HepG2 (cell line): ENCODE results near the gene HSD11B1. TPM values are rescaled to one million over a fixed set of nuclear protein-coding genes. Genes with fewer than 3 reads are reported as not detected.
A peak's percentile ranks its signal among the peaks of the same experiment; 100 is the strongest.

Experiments used
- GPN1 ChIP-seq: sonication (generic); formaldehyde crosslinking; IDR thresholded peaks from 2 replicates; pipeline ENCODE4 v1.5.1; 2020; ENCODE audit warnings: missing genetic modification reagents, borderline replicate concordance
- HOXA7 ChIP-seq: sonication (generic); formaldehyde crosslinking; IDR thresholded peaks from 2 replicates; pipeline ENCODE4 v1.8.1; 2022; ENCODE audit warnings: mild to moderate bottlenecking, missing genetic modification reagents, moderate library complexity
- KAT8 ChIP-seq: IDR thresholded peaks from 2 replicates; pipeline ENCODE4 v1.6.1; 2016; ENCODE audit warnings: missing genetic modification reagents, missing compliant biosample characterization
- MEF2D ChIP-seq: sonication (generic); formaldehyde crosslinking; IDR thresholded peaks from 2 replicates; pipeline ENCODE4 v1.5.1; 2020; ENCODE audit warnings: mild to moderate bottlenecking, missing genetic modification reagents
- MTA1 ChIP-seq: sonication (generic); formaldehyde crosslinking; IDR thresholded peaks from 2 replicates; pipeline ENCODE4 v1.4.0; 2020; ENCODE audit warnings: missing genetic modification reagents, mild to moderate bottlenecking, borderline replicate concordance
- PBX2 ChIP-seq: IDR thresholded peaks from 2 replicates; pipeline ENCODE4 v1.6.1; 2016; ENCODE audit warnings: control low read depth
- PTBP1 ChIP-seq: fragments of 200-400 bp; formaldehyde crosslinking; IDR thresholded peaks from 2 replicates; pipeline ENCODE4 v1.6.1; 2018; ENCODE audit warnings: low read length, low read depth; ENCODE audit not compliant: poor library complexity, severe bottlenecking
- SATB2 ChIP-seq: sonication (generic); formaldehyde crosslinking; IDR thresholded peaks from 2 replicates; pipeline ENCODE4 v1.5.0; 2020; ENCODE audit warnings: missing genetic modification reagents
- SIN3B ChIP-seq: fragments of 150-350 bp; IDR thresholded peaks from 2 replicates; pipeline ENCODE4 v1.6.1; 2014; ENCODE audit warnings: low read length
- TCF7L2 ChIP-seq: IDR thresholded peaks from 2 replicates; pipeline ENCODE4 v1.6.1; 2011; ENCODE audit warnings: mild to moderate bottlenecking, low read depth, low read length, moderate library complexity
- ZBTB3 ChIP-seq: sonication (generic); formaldehyde crosslinking; IDR thresholded peaks from 2 replicates; pipeline ENCODE4 v1.4.0; 2020; ENCODE audit warnings: low read depth, mild to moderate bottlenecking, moderate library complexity, missing genetic modification reagents, borderline replicate concordance
- ZKSCAN5 ChIP-seq: sonication (generic); formaldehyde crosslinking; IDR thresholded peaks from 2 replicates; pipeline ENCODE4 v1.5.1; 2020; ENCODE audit warnings: mild to moderate bottlenecking, missing genetic modification reagents
- ZNF382 ChIP-seq: sonication (generic); formaldehyde crosslinking; IDR thresholded peaks from 2 replicates; pipeline ENCODE4 v1.5.0; 2020; ENCODE audit warnings: missing genetic modification reagents, mild to moderate bottlenecking, borderline replicate concordance
- ZNF501 ChIP-seq: sonication (generic); formaldehyde crosslinking; IDR thresholded peaks from 2 replicates; pipeline ENCODE4 v1.5.1; 2020; ENCODE audit warnings: mild to moderate bottlenecking, moderate library complexity, missing genetic modification reagents
- ZNF605 ChIP-seq: sonication (generic); formaldehyde crosslinking; IDR thresholded peaks from 2 replicates; pipeline ENCODE4 v1.8.0; 2022; ENCODE audit warnings: mild to moderate bottlenecking, missing genetic modification reagents
- ZNF75D ChIP-seq: sonication (generic); formaldehyde crosslinking; IDR thresholded peaks from 2 replicates; pipeline ENCODE4 v1.8.1; 2023; ENCODE audit warnings: missing genetic modification reagents, mild to moderate bottlenecking, borderline replicate concordance
- polyA plus RNA-seq, 8 experiments: library from polyadenylated mRNA; depleted of rRNA in 3 of 8; stranded (reverse) in 7 of 8; unstranded in 1 of 8; fragments of >200 nt; fragmentation: Illumina TruSeq in 4 of 8; extraction: Trizol in 4 of 8; gene quantifications; 2 replicates each; pipeline versions ENCODE4 v1.2.1 to v1.2.3, GENCODE V29; 2011 to 2016; ENCODE audit warnings: low read depth in 4 of 8, missing spikeins in 1 of 8, mixed read lengths in 1 of 8; ENCODE audit not compliant: insufficient read depth in 1 of 8
- total RNA-seq, 5 experiments: library from RNA; depleted of rRNA; stranded (reverse); fragments of >200 nt; fragmentation: Illumina TruSeq; extraction: Trizol; gene quantifications; 2 replicates each; pipeline ENCODE4 v1.2.3, GENCODE V29; 2016; ENCODE audit warnings: low read depth in 1 of 5
- TF ChIP-seq, protein P1 (sequence below): sonication (generic); formaldehyde crosslinking; IDR thresholded peaks from 2 replicates; pipeline ENCODE4 v1.4.0; 2020; ENCODE audit warnings: mild to moderate bottlenecking, missing genetic modification reagents
- TF ChIP-seq, protein P2 (sequence below): sonication (generic); formaldehyde crosslinking; IDR thresholded peaks from 2 replicates; pipeline ENCODE4 v1.5.1; 2020; ENCODE audit warnings: mild to moderate bottlenecking, missing genetic modification reagents
- TF ChIP-seq, protein P3 (sequence below): sonication (generic); formaldehyde crosslinking; IDR thresholded peaks from 2 replicates; pipeline ENCODE4 v1.5.1; 2020; ENCODE audit warnings: mild to moderate bottlenecking, moderate library complexity, missing genetic modification reagents

The HSD11B1 gene
- total and polyA plus RNA-seq, 2 of the 13 experiments (the other 11 are each of a cell fraction or from before 2014, with no cell fraction given): not detected

- TF ChIP-seq, protein P1, sequence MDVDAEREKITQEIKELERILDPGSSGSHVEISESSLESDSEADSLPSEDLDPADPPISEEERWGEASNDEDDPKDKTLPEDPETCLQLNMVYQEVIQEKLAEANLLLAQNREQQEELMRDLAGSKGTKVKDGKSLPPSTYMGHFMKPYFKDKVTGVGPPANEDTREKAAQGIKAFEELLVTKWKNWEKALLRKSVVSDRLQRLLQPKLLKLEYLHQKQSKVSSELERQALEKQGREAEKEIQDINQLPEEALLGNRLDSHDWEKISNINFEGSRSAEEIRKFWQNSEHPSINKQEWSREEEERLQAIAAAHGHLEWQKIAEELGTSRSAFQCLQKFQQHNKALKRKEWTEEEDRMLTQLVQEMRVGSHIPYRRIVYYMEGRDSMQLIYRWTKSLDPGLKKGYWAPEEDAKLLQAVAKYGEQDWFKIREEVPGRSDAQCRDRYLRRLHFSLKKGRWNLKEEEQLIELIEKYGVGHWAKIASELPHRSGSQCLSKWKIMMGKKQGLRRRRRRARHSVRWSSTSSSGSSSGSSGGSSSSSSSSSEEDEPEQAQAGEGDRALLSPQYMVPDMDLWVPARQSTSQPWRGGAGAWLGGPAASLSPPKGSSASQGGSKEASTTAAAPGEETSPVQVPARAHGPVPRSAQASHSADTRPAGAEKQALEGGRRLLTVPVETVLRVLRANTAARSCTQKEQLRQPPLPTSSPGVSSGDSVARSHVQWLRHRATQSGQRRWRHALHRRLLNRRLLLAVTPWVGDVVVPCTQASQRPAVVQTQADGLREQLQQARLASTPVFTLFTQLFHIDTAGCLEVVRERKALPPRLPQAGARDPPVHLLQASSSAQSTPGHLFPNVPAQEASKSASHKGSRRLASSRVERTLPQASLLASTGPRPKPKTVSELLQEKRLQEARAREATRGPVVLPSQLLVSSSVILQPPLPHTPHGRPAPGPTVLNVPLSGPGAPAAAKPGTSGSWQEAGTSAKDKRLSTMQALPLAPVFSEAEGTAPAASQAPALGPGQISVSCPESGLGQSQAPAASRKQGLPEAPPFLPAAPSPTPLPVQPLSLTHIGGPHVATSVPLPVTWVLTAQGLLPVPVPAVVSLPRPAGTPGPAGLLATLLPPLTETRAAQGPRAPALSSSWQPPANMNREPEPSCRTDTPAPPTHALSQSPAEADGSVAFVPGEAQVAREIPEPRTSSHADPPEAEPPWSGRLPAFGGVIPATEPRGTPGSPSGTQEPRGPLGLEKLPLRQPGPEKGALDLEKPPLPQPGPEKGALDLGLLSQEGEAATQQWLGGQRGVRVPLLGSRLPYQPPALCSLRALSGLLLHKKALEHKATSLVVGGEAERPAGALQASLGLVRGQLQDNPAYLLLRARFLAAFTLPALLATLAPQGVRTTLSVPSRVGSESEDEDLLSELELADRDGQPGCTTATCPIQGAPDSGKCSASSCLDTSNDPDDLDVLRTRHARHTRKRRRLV (CRISPR knock-in tag): no peak
- TF ChIP-seq SATB2: no peak
- peak; percentile 84; the same call in 1 of the 2 replicates for TF ChIP-seq ZNF501 (CRISPR knock-in tag)
- 0 out of 2 replicates have a peak, but pooled peaks have one; percentile 27 for TF ChIP-seq MEF2D (CRISPR knock-in tag)
- no peak for TF ChIP-seq SIN3B
- TF ChIP-seq MTA1: peak; percentile 76; the same call in 1 of the 2 replicates
- no peak for TF ChIP-seq TCF7L2
- TF ChIP-seq ZKSCAN5 (CRISPR knock-in tag): no peak
- no peak for TF ChIP-seq HOXA7 (CRISPR knock-in tag)
- TF ChIP-seq, protein P2, sequence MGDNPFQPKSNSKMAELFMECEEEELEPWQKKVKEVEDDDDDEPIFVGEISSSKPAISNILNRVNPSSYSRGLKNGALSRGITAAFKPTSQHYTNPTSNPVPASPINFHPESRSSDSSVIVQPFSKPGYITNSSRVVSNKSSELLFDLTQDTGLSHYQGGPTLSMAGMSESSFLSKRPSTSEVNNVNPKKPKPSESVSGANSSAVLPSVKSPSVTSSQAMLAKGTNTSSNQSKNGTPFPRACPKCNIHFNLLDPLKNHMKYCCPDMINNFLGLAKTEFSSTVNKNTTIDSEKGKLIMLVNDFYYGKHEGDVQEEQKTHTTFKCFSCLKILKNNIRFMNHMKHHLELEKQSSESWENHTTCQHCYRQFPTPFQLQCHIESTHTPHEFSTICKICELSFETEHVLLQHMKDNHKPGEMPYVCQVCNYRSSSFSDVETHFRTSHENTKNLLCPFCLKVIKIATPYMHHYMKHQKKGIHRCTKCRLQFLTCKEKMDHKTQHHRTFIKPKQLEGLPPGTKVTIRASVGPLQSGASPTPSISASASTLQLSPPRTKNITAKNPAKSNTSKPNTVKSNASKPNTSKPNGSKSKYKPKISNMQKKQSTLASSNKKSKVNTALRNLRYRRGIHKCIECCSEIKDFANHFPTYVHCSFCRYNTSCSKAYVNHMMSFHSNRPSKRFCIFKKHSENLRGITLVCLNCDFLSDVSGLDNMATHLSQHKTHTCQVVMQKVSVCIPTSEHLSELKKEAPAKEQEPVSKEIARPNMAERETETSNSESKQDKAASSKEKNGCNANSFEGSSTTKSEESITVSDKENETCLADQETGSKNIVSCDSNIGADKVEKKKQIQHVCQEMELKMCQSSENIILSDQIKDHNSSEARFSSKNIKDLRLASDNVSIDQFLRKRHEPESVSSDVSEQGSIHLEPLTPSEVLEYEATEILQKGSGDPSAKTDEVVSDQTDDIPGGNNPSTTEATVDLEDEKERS (CRISPR knock-in tag): no peak
- no peak for TF ChIP-seq ZNF75D (CRISPR knock-in tag)
- no peak for TF ChIP-seq PBX2 (CRISPR knock-in tag)
- TF ChIP-seq, protein P3, sequence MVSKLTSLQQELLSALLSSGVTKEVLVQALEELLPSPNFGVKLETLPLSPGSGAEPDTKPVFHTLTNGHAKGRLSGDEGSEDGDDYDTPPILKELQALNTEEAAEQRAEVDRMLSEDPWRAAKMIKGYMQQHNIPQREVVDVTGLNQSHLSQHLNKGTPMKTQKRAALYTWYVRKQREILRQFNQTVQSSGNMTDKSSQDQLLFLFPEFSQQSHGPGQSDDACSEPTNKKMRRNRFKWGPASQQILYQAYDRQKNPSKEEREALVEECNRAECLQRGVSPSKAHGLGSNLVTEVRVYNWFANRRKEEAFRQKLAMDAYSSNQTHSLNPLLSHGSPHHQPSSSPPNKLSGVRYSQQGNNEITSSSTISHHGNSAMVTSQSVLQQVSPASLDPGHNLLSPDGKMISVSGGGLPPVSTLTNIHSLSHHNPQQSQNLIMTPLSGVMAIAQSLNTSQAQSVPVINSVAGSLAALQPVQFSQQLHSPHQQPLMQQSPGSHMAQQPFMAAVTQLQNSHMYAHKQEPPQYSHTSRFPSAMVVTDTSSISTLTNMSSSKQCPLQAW (CRISPR knock-in tag): peak; percentile 83
- peak; percentile 73 for TF ChIP-seq PTBP1
- no peak for TF ChIP-seq ZNF382 (CRISPR knock-in tag)
- no peak for TF ChIP-seq ZBTB3
- TF ChIP-seq KAT8 (CRISPR knock-in tag): peak; percentile 36; the same call in 1 of the 2 replicates
- no peak for TF ChIP-seq GPN1
- no peak for TF ChIP-seq ZNF605 (CRISPR knock-in tag)
These were observed 43.1 kb downstream of the HSD11B1 start (continued) for GRCh38 chr1:209747580-209748262.
